ENCODE results near the gene CDS2.

DNA sequence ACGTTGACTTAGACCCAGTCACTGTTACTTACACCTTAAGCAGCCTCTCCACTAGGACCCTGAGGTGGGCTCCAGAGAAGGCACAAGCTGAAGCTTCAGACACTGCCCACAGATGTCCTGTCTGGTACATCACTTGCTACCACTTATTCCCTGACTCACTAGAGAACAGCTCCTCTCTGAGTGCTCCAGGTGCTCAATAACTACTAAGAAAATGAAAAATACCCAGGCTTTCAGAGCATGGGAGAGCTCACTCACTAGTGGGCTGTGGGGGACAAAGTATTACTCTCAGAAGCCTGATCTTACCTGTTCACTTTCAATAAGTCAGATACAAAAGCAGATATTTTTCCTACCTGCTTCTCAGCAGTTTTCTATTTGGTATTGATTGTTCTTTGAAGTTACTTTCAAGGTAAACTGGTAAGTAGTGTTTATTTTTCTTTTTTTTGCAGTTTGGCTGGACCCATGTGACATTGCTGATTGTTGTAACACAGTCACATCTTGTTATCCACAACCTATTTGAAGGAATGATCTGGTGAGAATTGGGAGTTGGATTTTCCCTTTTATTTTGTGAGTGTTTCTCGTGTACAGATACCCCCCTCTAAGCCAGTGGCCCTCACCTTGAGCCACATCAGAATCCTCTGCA, 55.9 kb downstream of the CDS2 start:
- TF ChIP-seq, protein P1, sequence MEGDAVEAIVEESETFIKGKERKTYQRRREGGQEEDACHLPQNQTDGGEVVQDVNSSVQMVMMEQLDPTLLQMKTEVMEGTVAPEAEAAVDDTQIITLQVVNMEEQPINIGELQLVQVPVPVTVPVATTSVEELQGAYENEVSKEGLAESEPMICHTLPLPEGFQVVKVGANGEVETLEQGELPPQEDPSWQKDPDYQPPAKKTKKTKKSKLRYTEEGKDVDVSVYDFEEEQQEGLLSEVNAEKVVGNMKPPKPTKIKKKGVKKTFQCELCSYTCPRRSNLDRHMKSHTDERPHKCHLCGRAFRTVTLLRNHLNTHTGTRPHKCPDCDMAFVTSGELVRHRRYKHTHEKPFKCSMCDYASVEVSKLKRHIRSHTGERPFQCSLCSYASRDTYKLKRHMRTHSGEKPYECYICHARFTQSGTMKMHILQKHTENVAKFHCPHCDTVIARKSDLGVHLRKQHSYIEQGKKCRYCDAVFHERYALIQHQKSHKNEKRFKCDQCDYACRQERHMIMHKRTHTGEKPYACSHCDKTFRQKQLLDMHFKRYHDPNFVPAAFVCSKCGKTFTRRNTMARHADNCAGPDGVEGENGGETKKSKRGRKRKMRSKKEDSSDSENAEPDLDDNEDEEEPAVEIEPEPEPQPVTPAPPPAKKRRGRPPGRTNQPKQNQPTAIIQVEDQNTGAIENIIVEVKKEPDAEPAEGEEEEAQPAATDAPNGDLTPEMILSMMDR (IDR thresholded peaks at IDR 0.05; ENCODE audit: insufficient read depth, low read length, poor library complexity, severe bottlenecking), result no peak
- TF ChIP-seq EZH2phosphoT487 (conservative IDR thresholded peaks at IDR 0.05; ENCODE audit: low read length), result no peak
